Smooth muscle cell of the brain vasculature (primary cell): ENCODE results near the gene EBF3.

Experiments
- DNase-seq: peaks from one replicate; pipeline ENCODE4 v3.0.0-alpha.2; 2012; ENCODE audit warnings: low read depth, low spot score

Gene EBF3

GRCh38 chr10:129800796-129801340 lies 163.2 kb downstream of the EBF3 start:
- no peak for DNase-seq

- no peak for DNase-seq
These were observed 164.1 kb downstream of the EBF3 start for GRCh38 chr10:129799942-129800341.

GRCh38 chr10:129796710-129797420 lies 167.2 kb downstream of the EBF3 start:
- no peak for DNase-seq

GRCh38 chr10:129793996-129794395 lies 170.1 kb downstream of the EBF3 start:
- no peak for DNase-seq

GRCh38 chr10:129793479-129793878 lies 170.6 kb downstream of the EBF3 start:
- no peak for DNase-seq

GRCh38 chr10:129792864-129793263 lies 171.2 kb downstream of the EBF3 start:
- no peak for DNase-seq

- no peak for DNase-seq
These were observed 171.9 kb downstream of the EBF3 start for GRCh38 chr10:129792141-129792540.

GRCh38 chr10:129790715-129791446 lies 173.2 kb downstream of the EBF3 start:
- no peak for DNase-seq

GRCh38 chr10:129788215-129788614 lies 175.9 kb downstream of the EBF3 start:
- no peak for DNase-seq

- DNase-seq, result no peak
These were observed 176.5 kb downstream of the EBF3 start for GRCh38 chr10:129787557-129787956.

- no peak for DNase-seq
These were observed 177.9 kb downstream of the EBF3 start for GRCh38 chr10:129786216-129786615.

GRCh38 chr10:129785536-129785981 lies 178.5 kb downstream of the EBF3 start:
- DNase-seq, result no peak
